K562 (cell line): ENCODE data around the gene AP3M1. TPM values are rescaled to one million over a fixed set of nuclear protein-coding genes. Genes with fewer than 3 reads are reported as not detected.

Experiments used
- AFF1 ChIP-seq, 2 experiments: fragments of 450-650 bp; IDR thresholded peaks; 2 replicates each; pipeline ENCODE4 v1.6.1; 2018; ENCODE audit warnings: mild to moderate bottlenecking in 2 of 2, low read depth in 1 of 2; ENCODE audit not compliant: partially characterized antibody in 2 of 2
- CREM ChIP-seq: IDR thresholded peaks from 2 replicates; pipeline ENCODE4 v1.6.1; 2014; ENCODE audit warnings: antibody characterized with exemption, low read depth
- HCFC1 ChIP-seq: IDR thresholded peaks from 2 replicates; pipeline ENCODE4 v1.6.1; 2012; ENCODE audit warnings: low read depth, low read length, improper control_type of control experiment
- RB1 ChIP-seq: fragments of 450-650 bp; IDR thresholded peaks from 2 replicates; pipeline ENCODE4 v1.6.1; 2017; ENCODE audit warnings: low read depth, mild to moderate bottlenecking
- RBM15 ChIP-seq: fragments of 200-400 bp; formaldehyde crosslinking; IDR thresholded peaks from 2 replicates; pipeline ENCODE4 v1.6.1; 2018; ENCODE audit warnings: mild to moderate bottlenecking, low read length, moderate library complexity; ENCODE audit not compliant: insufficient read depth
- RBM25 ChIP-seq: fragments of 200-400 bp; formaldehyde crosslinking; IDR thresholded peaks from 2 replicates; pipeline ENCODE4 v1.6.1; 2018; ENCODE audit warnings: low read length, low read depth, moderate library complexity; ENCODE audit not compliant: severe bottlenecking
- TEAD4 ChIP-seq, 2 experiments: sonication (generic) in 1 of 2; formaldehyde crosslinking in 1 of 2; IDR thresholded peaks; 2 replicates each; pipeline versions ENCODE4 v1.6.1 to v1.8.0; 2012 to 2022; ENCODE audit warnings: borderline replicate concordance in 1 of 2, inconsistent platforms in 1 of 2, low read length in 1 of 2, mild to moderate bottlenecking in 1 of 2, missing genetic modification reagents in 1 of 2
- TFAP4 ChIP-seq: sonication (generic); formaldehyde crosslinking; IDR thresholded peaks from 2 replicates; pipeline ENCODE4 v1.8.0; 2022; ENCODE audit warnings: missing genetic modification reagents, mild to moderate bottlenecking, moderate library complexity, borderline replicate concordance
- YY1 ChIP-seq, 3 experiments: IDR thresholded peaks; 2 replicates each; pipeline ENCODE4 v1.6.1; 2011; ENCODE audit warnings: low read length in 2 of 3, mild to moderate bottlenecking in 2 of 3, moderate library complexity in 2 of 3, borderline replicate concordance in 1 of 3, control low read depth in 1 of 3, low read depth in 1 of 3; ENCODE audit not compliant: insufficient read depth in 3 of 3, insufficient replicate concordance in 2 of 3, control insufficient read depth in 1 of 3, insufficient read length in 1 of 3; ENCODE audit errors: extremely low read depth in 1 of 3
- ZBTB7A ChIP-seq: IDR thresholded peaks from 2 replicates; pipeline ENCODE4 v1.6.1; 2011; ENCODE audit warnings: low read depth, mild to moderate bottlenecking, low read length, moderate library complexity, borderline replicate concordance; ENCODE audit not compliant: control insufficient read depth
- ZNF146 ChIP-seq: IDR thresholded peaks from one replicate; pipeline ENCODE4 v1.6.1; 2018; ENCODE audit warnings: missing compliant biosample characterization; ENCODE audit not compliant: unreplicated experiment
- polyA plus RNA-seq, 8 experiments: library from polyadenylated mRNA; depleted of rRNA in 4 of 8; stranded (reverse) in 5 of 8; unstranded in 3 of 8; fragments of >200 nt; fragmentation: Nextera tagmentation in 2 of 8; fragmentation: Illumina TruSeq in 1 of 8; extraction: Ambion mirVana in 2 of 8; extraction: Trizol in 1 of 8; gene quantifications; 2 replicates each; pipeline versions ENCODE4 v1.2.1 to v1.2.3, GENCODE V29; 2011 to 2014; ENCODE audit warnings: inconsistent platforms in 1 of 8, missing spikeins in 1 of 8
- total RNA-seq, 7 experiments: library from RNA; depleted of rRNA in 6 of 7; stranded (reverse); fragments of >200 nt in 6 of 7; fragmentation: Illumina TruSeq in 2 of 7; extraction: Trizol in 2 of 7; gene quantifications; 2 replicates each; pipeline versions ENCODE4 v1.2.1 to v1.2.3, GENCODE V29; 2011 to 2021; ENCODE audit warnings: low replicate concordance in 1 of 7
- TF ChIP-seq, protein P1 (sequence below): fragments of 450-650 bp; formaldehyde crosslinking; IDR thresholded peaks from 2 replicates; pipeline ENCODE4 v1.4.0; 2022; ENCODE audit warnings: mild to moderate bottlenecking, moderate library complexity
- TF ChIP-seq, protein P2 (sequence below): sonication (generic); formaldehyde crosslinking; IDR thresholded peaks from 2 replicates; pipeline ENCODE4 v1.8.1; 2023; ENCODE audit warnings: mild to moderate bottlenecking, missing genetic modification reagents
- TF ChIP-seq, protein P3 (sequence below): fragments of 250-450 bp; sonication (Bioruptor Pico); IDR thresholded peaks from 2 replicates; pipeline ENCODE4 v1.8.0; 2021; ENCODE audit warnings: borderline replicate concordance, mild to moderate bottlenecking, moderate library complexity; ENCODE audit not compliant: poor library complexity, severe bottlenecking

The AP3M1 gene
- total and polyA plus RNA-seq, 9 of the 15 experiments (the other 6 are each of a cell fraction or from before 2014, with no cell fraction given) = 44.3 to 135 (median 67.6) TPM

DNA sequence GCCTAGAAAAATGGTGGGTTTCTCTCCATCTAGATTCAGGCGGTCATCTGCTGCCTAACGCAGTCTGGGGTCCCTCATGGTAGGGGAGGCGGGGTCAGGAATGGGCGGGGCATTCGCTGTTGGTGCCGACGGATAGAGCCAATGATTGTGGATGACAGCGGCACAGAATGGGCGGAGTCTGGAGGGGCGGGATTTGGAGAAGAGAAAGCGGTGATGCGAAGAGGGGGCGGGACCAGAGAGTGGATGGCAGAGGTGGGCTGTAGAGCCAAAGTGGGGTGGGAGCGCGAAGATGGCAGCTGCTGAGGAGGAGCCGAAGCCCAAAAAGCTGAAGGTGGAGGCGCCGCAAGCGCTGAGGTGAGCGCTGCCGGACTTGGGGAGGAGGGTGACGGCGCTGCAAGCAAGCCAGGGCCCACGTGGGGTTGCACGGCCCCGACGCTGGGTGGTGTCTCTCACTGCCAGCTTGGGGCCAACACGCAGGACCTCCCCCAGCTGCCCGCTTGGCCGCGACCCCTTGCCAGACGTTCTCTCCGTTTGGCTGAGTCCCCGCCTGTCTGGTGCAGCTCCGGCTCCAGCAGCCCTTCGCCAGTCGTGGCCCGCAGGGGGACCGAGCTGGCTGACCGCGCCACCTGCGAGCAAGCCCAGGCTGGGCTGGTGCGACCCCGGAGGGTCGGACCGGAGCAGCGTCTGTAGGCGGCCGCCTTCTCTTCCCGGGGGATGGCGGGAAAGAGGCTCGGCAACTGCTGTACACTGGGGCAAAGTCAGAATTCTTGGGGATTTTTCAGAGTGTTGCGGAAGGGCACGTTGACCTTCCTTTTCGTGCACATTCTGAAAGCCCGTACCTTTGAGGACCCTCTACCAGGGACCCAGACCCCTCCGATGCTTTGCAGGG, 606 bp upstream of the AP3M1 start, which contains the start of gene ADK (continued):
- TF ChIP-seq TFAP4 (CRISPR knock-in tag) = peak; percentile 78
- no peak for TF ChIP-seq TEAD4 (IDR thresholded peaks at IDR 0.05; ENCODE audit: low read length)
- 0 out of 2 replicates have a peak, but pooled peaks have one; percentile 59 for TF ChIP-seq TEAD4 (CRISPR knock-in tag; IDR thresholded peaks at IDR 0.05; ENCODE audit: borderline replicate concordance)
- TF ChIP-seq ZBTB7A = peak; percentile 98
- TF ChIP-seq, protein P1, sequence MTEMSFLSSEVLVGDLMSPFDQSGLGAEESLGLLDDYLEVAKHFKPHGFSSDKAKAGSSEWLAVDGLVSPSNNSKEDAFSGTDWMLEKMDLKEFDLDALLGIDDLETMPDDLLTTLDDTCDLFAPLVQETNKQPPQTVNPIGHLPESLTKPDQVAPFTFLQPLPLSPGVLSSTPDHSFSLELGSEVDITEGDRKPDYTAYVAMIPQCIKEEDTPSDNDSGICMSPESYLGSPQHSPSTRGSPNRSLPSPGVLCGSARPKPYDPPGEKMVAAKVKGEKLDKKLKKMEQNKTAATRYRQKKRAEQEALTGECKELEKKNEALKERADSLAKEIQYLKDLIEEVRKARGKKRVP (CRISPR knock-in tag) = no peak
- TF ChIP-seq HCFC1 = peak; percentile 14
- TF ChIP-seq, protein P2, sequence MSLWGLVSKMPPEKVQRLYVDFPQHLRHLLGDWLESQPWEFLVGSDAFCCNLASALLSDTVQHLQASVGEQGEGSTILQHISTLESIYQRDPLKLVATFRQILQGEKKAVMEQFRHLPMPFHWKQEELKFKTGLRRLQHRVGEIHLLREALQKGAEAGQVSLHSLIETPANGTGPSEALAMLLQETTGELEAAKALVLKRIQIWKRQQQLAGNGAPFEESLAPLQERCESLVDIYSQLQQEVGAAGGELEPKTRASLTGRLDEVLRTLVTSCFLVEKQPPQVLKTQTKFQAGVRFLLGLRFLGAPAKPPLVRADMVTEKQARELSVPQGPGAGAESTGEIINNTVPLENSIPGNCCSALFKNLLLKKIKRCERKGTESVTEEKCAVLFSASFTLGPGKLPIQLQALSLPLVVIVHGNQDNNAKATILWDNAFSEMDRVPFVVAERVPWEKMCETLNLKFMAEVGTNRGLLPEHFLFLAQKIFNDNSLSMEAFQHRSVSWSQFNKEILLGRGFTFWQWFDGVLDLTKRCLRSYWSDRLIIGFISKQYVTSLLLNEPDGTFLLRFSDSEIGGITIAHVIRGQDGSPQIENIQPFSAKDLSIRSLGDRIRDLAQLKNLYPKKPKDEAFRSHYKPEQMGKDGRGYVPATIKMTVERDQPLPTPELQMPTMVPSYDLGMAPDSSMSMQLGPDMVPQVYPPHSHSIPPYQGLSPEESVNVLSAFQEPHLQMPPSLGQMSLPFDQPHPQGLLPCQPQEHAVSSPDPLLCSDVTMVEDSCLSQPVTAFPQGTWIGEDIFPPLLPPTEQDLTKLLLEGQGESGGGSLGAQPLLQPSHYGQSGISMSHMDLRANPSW (CRISPR knock-in tag) = peak; percentile 64; the same call in 1 of the 2 replicates
- TF ChIP-seq CREM = peak; percentile 45; the same call in 1 of the 2 replicates
- TF ChIP-seq YY1 (IDR thresholded peaks at IDR 0.05; ENCODE audit: borderline replicate concordance in 1 of 3, control insufficient read depth in 1 of 3, extremely low read depth in 1 of 3, insufficient read depth in 3 of 3, insufficient read length in 1 of 3, insufficient replicate concordance in 2 of 3, low read depth in 1 of 3, low read length in 2 of 3) = peak in 2 of 3 experiments; percentile 48 to 62
- no peak for TF ChIP-seq AFF1 (IDR thresholded peaks at IDR 0.05; ENCODE audit: low read depth in 1 of 2, partially characterized antibody in 2 of 2)
- no peak for TF ChIP-seq RBM15
- no peak for TF ChIP-seq ZNF146 (CRISPR knock-in tag)
- TF ChIP-seq, protein P3, sequence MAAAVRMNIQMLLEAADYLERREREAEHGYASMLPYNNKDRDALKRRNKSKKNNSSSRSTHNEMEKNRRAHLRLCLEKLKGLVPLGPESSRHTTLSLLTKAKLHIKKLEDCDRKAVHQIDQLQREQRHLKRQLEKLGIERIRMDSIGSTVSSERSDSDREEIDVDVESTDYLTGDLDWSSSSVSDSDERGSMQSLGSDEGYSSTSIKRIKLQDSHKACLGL (CRISPR knock-in tag) = peak; percentile 85
- no peak for TF ChIP-seq RBM25
- TF ChIP-seq RB1 = peak; percentile 89; the same call in 1 of the 2 replicates
